Ovary (tissue), 9 donors: ENCODE data around the gene ABCA8. TPM values are rescaled to one million over a fixed set of nuclear protein-coding genes. Genes with fewer than 3 reads are reported as not detected.
"Not testable (repeated sequence)": the region's sequence is repeated elsewhere in the genome, so short reads cannot be mapped to it uniquely, and the experiment has no call there.

Source experiments
- DNase-seq, 5 donors: peaks; one replicate each; pipeline ENCODE4 v3.0.0-alpha.2; 2019 to 2020
- H3K27ac ChIP-seq, 2 donors: fragments of 200-600 bp; one replicate each; pipeline versions ENCODE4 v1.5.1 to v1.8.0; 2019 to 2022
- H3K27me3 ChIP-seq: fragments of 200-600 bp; one replicate; pipeline ENCODE4 v1.8.0; 2022
- H3K36me3 ChIP-seq: fragments of 200-600 bp; sonication (generic); one replicate; pipeline ENCODE4 v1.5.1; 2019
- H3K4me1 ChIP-seq: one replicate; pipeline ENCODE4 v1.8.1; 2013; ENCODE audit warnings: mild to moderate bottlenecking, moderate library complexity; ENCODE audit not compliant: insufficient read depth
- H3K4me3 ChIP-seq: fragments of 200-600 bp; sonication (generic); one replicate; pipeline ENCODE4 v1.5.1; 2017
- H3K9me3 ChIP-seq, 2 donors: fragments of 200-600 bp in 1 of 2; sonication (generic) in 1 of 2; one replicate each; pipeline versions ENCODE4 v1.5.1 to v1.8.1; 2013 to 2019; ENCODE audit warnings: mild to moderate bottlenecking in 1 of 2, moderate library complexity in 1 of 2
- CTCF ChIP-seq, 3 donors: fragments of 450-650 bp in 2 of 3; fragments of 200-600 bp in 1 of 3; IDR thresholded peaks; one replicate each; pipeline versions ENCODE4 v1.5.1 to v1.8.0; 2016 to 2022; ENCODE audit warnings: antibody characterized with exemption in 3 of 3, mild to moderate bottlenecking in 1 of 3
- EP300 ChIP-seq: sonication (generic); formaldehyde crosslinking; IDR thresholded peaks from one replicate; pipeline ENCODE4 v1.6.1; 2017; ENCODE audit warnings: antibody characterized with exemption
- POLR2A ChIP-seq: fragments of 450-650 bp; IDR thresholded peaks from one replicate; pipeline ENCODE4 v1.6.1; 2017; ENCODE audit warnings: antibody characterized with exemption, mild to moderate bottlenecking, moderate library complexity
- WGBS, 3 donors: extraction: QIAGEN DNeasy Blood & Tissue Kit in 1 of 3; methylation state at CpG; one replicate each; pipeline versions ENCODE4 v1.1.5 to v1.1.7; 2013 to 2017; 5-methylcytosine and 5-hydroxymethylcytosine counted together
- intact Hi-C, 4 donors: fragments of 100-400 bp; cut with DNase I; formaldehyde crosslinking; loops; one replicate each; pipeline versions ENCODE4 v1.11.0 to v1.15.1; 2022 to 2023
- polyA plus RNA-seq, 2 donors: library from polyadenylated mRNA; stranded (reverse); fragments of 200-250 nt in 1 of 2; fragments of 350-450 nt in 1 of 2; fragmentation: Illumina TruSeq in 1 of 2; extraction: RNeasy Lipid Tissue Mini Kit (QIAGEN cat#74804) in 1 of 2; gene quantifications; one replicate each; pipeline ENCODE4 v1.2.3, GENCODE V29; 2013 to 2014
- total RNA-seq, 7 donors: library from RNA; depleted of rRNA in 2 of 7; stranded (reverse); fragments of >200 nt in 2 of 7; fragmentation: NEBNext Ultra II Directional in 3 of 7; extraction: Animal tissue kit (Norgen Biotek cat#: 25700) in 3 of 7; gene quantifications; one replicate each; pipeline versions ENCODE4 v1.1.0 to v1.2.4, GENCODE V29; 2016 to 2023
- donor health status: DM: no; HTN: no; CAD: no; lungs with moderate emphysema.
- donor health status: DM: no; HTN: no; CAD: no.
- donor health status: Bipolar disorder and iron deficiency.
- donor health status: DM: yes; HTN: yes; CAD: no.
- donor health status: DM: no; HTN: no; CAD: no.
- donor health status: DM: yes; HTN: yes; CAD: no.

ABCA8 gene
- total and polyA plus RNA-seq, 9 donors, result 69.2 to 218 (median 98.5) TPM

DNA sequence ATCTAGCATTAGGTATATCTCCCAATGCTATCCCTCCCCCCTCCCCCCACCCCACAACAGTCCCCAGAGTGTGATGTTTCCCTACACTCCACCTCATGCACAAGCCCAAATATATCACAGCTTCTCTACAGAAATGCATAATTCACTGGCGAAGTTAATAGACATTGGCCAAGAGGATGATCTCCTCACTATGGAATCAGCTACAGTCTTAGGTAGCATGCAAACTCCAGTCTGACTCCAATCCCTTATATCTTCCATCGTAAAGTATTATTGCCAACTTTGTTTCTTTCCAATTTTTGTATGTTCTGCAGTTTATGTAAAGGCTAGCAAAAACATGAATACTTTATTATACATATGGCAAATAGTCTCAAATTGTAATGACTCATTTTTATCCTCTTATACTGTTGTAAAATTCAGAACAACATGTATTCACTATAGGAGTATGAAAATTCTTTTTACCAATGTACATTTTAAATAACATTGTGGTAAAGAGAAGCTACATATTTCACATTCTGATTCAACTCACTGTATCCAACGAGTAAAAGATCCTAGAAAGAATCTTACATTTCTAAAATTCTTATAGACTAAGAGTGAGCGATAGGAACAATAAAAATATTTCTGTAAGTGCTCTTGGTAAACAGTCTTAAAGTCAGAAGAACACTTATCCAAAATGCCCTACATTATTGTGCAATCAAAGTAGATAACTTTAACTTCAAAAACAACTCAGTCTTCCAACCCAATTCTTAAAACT, 871 bp downstream of the ABCA8 start:
- no peak for DNase-seq
- no peaks in the 10 kb centered on the region for H3K36me3 ChIP-seq
- peak overlapping the region in 1 of 2 donors; percentile 28 for H3K27ac ChIP-seq
- no peaks in the 10 kb centered on the region for H3K27me3 ChIP-seq
- peaks cover 2% of the 10 kb centered on the region for H3K4me1 ChIP-seq
- TF ChIP-seq EP300 (no peak), CTCF (IDR thresholded peaks at IDR 0.05) (no peak), POLR2A (no peak)
- intact Hi-C loops, result no loop called here
- 14 to 19% (median 17%) methylated on average over 4 of the region's 4 CpGs for WGBS, 3 donors
- peak overlapping the region; percentile 44 for H3K4me3 ChIP-seq
- no peaks in the 10 kb centered on the region for H3K9me3 ChIP-seq

DNA sequence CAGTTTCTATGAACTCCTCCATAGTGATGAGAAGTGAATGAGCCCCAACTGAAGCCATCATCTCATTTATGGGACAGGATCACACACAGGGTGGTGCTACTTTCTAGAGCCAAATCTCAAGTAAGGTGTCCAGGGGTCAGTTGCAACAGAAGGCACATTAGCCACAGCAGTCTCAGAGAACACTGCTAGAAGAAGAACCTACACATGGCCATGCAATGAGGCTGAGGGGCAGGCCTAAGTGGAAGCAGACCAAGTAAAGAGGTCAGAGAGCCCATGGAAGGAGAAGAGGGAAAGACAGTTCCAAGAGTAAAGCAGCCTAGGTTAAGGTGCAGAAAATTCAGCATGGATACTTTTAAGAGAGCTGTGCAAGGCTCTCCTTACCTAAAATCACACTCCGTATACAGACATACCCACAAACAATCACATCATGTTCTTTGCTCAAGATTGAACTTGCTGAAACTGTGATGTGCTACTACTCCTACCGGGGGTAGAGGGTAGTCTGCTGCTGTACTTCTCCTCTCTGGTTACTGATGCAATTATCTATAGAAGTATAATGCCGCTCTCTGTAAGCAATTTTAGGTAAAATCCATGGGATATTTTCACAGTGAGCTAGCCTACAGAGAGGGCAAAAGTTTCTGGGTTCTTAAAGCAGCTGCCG, 1.7 kb downstream of the ABCA8 start:
- Histone ChIP-seq H3K27me3 (no peaks in the 10 kb centered on the region), H3K4me1 (peaks cover 2% of the 10 kb centered on the region), H3K36me3 (no peaks in the 10 kb centered on the region), H3K27ac (peak overlapping the region; percentile 21 to 28), H3K9me3 (no peaks in the 10 kb centered on the region), H3K4me3 (peak overlapping the region; percentile 44)
- DNase-seq, result no peak
- 62 to 67% (median 67%) methylated on average over 4 of the region's 4 CpGs for WGBS, 3 donors
- no peak for TF ChIP-seq CTCF (IDR thresholded peaks at IDR 0.05)
- TF ChIP-seq EP300, result no peak
- TF ChIP-seq POLR2A, result no peak
- intact Hi-C loops, result no loop called here

DNA sequence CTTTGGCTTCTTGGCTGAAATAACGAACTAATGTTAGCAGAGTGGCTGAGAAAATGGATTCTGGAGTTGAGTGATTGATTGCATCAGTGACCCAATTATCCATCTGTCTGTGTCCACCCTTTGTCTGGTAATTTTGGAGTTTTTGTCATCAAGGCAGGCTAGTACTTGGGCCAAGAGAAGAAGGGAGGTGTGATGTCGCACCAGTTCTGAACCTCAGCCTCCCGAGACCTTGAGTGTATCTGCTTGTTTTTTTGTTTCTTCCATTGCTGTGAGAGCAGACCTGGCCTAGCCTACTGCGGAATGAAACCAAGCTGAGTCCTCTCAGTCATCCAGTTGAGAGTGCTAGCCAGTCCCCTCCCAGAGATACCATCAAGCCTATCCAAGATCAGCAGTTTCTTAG, 4.5 kb downstream of the ABCA8 start:
- H3K4me3 ChIP-seq, result no peak overlapping the region
- DNase-seq, result no peak
- no peaks in the 10 kb centered on the region for H3K36me3 ChIP-seq
- peaks cover 2% of the 10 kb centered on the region for H3K4me1 ChIP-seq
- intact Hi-C loops, result no loop called here
- 90 to 95% (median 93%) methylated on average over 4 of the region's 4 CpGs for WGBS, 3 donors
- H3K27ac ChIP-seq, result no peak overlapping the region
- no peak for TF ChIP-seq POLR2A
- no peak for TF ChIP-seq CTCF (IDR thresholded peaks at IDR 0.05)
- TF ChIP-seq EP300, result no peak
- H3K27me3 ChIP-seq, result no peaks in the 10 kb centered on the region
- no peaks in the 10 kb centered on the region for H3K9me3 ChIP-seq

DNA sequence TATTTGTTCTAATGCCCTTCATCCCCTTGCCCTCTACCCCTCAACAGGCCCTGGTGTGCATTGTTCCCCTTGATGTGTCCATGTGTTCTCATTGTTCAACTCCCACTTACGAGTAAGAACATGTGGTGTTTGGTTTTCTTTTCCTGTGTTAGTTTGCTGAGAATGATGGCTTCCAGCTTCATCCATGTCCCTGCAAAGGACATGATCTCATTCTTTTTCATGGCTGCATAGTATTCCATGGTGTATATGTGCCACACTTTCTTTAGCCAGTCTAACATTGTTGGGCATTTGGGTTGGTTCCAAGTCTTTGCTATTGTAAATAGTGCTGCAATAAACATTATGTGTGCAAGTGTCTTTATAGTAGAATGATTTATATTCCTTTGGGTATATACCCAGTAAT, 7.3 kb downstream of the ABCA8 start:
- H3K9me3 ChIP-seq, H3K36me3 ChIP-seq, H3K27ac ChIP-seq, H3K4me1 ChIP-seq, intact Hi-C loops, H3K4me3 ChIP-seq, DNase-seq, H3K27me3 ChIP-seq: not testable (repeated sequence)
- 88 to 96% (median 91%) methylated on average over 1 of the region's 1 CpG for WGBS, 3 donors

GRCh38 chr17:68944435-68945035, 10.7 kb downstream of the ABCA8 start:
- H3K4me1 ChIP-seq, result no peaks in the 10 kb centered on the region
- no peaks in the 10 kb centered on the region for H3K36me3 ChIP-seq
- H3K27ac ChIP-seq, result no peak overlapping the region
- no peaks in the 10 kb centered on the region for H3K27me3 ChIP-seq
- 84 to 90% (median 89%) methylated on average over 6 of the region's 6 CpGs for WGBS, 3 donors
- no peak overlapping the region for H3K4me3 ChIP-seq
- intact Hi-C loops, result no loop called here
- H3K9me3 ChIP-seq, result no peaks in the 10 kb centered on the region
- no peak for DNase-seq
- no peak for TF ChIP-seq EP300
- TF ChIP-seq POLR2A, result no peak
- no peak for TF ChIP-seq CTCF (IDR thresholded peaks at IDR 0.05)

- H3K36me3 ChIP-seq, H3K4me1 ChIP-seq, intact Hi-C loops, H3K9me3 ChIP-seq, H3K4me3 ChIP-seq, H3K27me3 ChIP-seq, H3K27ac ChIP-seq, DNase-seq: not testable (repeated sequence)
- WGBS, 3 donors, result 96 to 99% (median 98%) methylated on average over 2 of the region's 2 CpGs
Measured at GRCh38 chr17:68943812-68944182, 11.4 kb downstream of the ABCA8 start.
